SK-N-SH treated with all-trans-retinoic acid at 6 μM for 48 hours (cell line): ENCODE measurements around the gene PCDH15.

Source experiments
- ATAC-seq: fragments of 200-7000 bp; cut with Tn5 transposase; 3 replicates; pipeline ENCODE4 v1.9.1; 2020; ENCODE audit warnings: mild to moderate bottlenecking, moderate library complexity
- ARNTL ChIP-seq: fragments of 450-650 bp; formaldehyde crosslinking; IDR thresholded peaks from 2 replicates; pipeline ENCODE4 v1.5.0; 2020; ENCODE audit warnings: low read depth, mild to moderate bottlenecking, moderate library complexity, borderline replicate concordance
- BACH2 ChIP-seq: fragments of 250-450 bp; sonication (Bioruptor Pico); IDR thresholded peaks from 2 replicates; pipeline ENCODE4 v1.9.0; 2021; ENCODE audit warnings: mild to moderate bottlenecking, borderline replicate concordance
- CSDC2 ChIP-seq: fragments of 250-450 bp; sonication (Bioruptor Pico); IDR thresholded peaks from 2 replicates; pipeline ENCODE4 v1.5.0; 2020; ENCODE audit warnings: mild to moderate bottlenecking, moderate library complexity
- GLIS3 ChIP-seq: fragments of 250-450 bp; sonication (Bioruptor Pico); IDR thresholded peaks from 2 replicates; pipeline ENCODE4 v1.5.0; 2020; ENCODE audit warnings: mild to moderate bottlenecking, moderate library complexity
- OSR1 ChIP-seq: fragments of 250-450 bp; sonication (Bioruptor Pico); IDR thresholded peaks from 2 replicates; pipeline ENCODE4 v1.8.0; 2022; ENCODE audit warnings: moderate library complexity, mild to moderate bottlenecking, inconsistent platforms
- PATZ1 ChIP-seq: fragments of 250-450 bp; sonication (Bioruptor Pico); IDR thresholded peaks from 2 replicates; pipeline ENCODE4 v1.8.0; 2020; ENCODE audit warnings: mild to moderate bottlenecking, moderate library complexity, borderline replicate concordance
- PPARA ChIP-seq: fragments of 250-450 bp; sonication (Bioruptor Pico); IDR thresholded peaks from 2 replicates; pipeline ENCODE4 v1.5.0; 2020; ENCODE audit warnings: mild to moderate bottlenecking, borderline replicate concordance
- RARB ChIP-seq: fragments of 250-450 bp; sonication (Bioruptor Pico); IDR thresholded peaks from 2 replicates; pipeline ENCODE4 v1.8.0; 2021; ENCODE audit warnings: mild to moderate bottlenecking, moderate library complexity
- SNAI2 ChIP-seq: fragments of 250-450 bp; sonication (Bioruptor Pico); IDR thresholded peaks from 2 replicates; pipeline ENCODE4 v1.5.0; 2020; ENCODE audit warnings: mild to moderate bottlenecking, moderate library complexity
- TCF4 ChIP-seq: fragments of 250-450 bp; sonication (Bioruptor Pico); IDR thresholded peaks from 2 replicates; pipeline ENCODE4 v1.8.0; 2021; ENCODE audit warnings: mild to moderate bottlenecking, moderate library complexity, borderline replicate concordance
- TSHZ2 ChIP-seq: fragments of 250-450 bp; sonication (Bioruptor Pico); IDR thresholded peaks from 2 replicates; pipeline ENCODE4 v1.5.0; 2020; ENCODE audit warnings: mild to moderate bottlenecking, moderate library complexity
- ZC3H10 ChIP-seq: fragments of 250-450 bp; sonication (Bioruptor Pico); IDR thresholded peaks from 2 replicates; pipeline ENCODE4 v1.5.1; 2021; ENCODE audit warnings: mild to moderate bottlenecking, moderate library complexity
- ZFP3 ChIP-seq: fragments of 250-450 bp; sonication (Bioruptor Pico); IDR thresholded peaks from 2 replicates; pipeline ENCODE4 v1.5.0; 2020; ENCODE audit warnings: mild to moderate bottlenecking, moderate library complexity
- ZFP30 ChIP-seq: fragments of 450-650 bp; formaldehyde crosslinking; IDR thresholded peaks from 2 replicates; pipeline ENCODE4 v1.5.0; 2022; ENCODE audit warnings: mild to moderate bottlenecking, moderate library complexity
- ZNF565 ChIP-seq: fragments of 450-650 bp; formaldehyde crosslinking; conservative IDR thresholded peaks from 2 replicates; pipeline ENCODE4 v1.5.0; 2020; ENCODE audit warnings: low read depth, mild to moderate bottlenecking, moderate library complexity
- ZNF70 ChIP-seq: fragments of 450-650 bp; formaldehyde crosslinking; IDR thresholded peaks from 2 replicates; pipeline ENCODE4 v1.5.0; 2020; ENCODE audit warnings: mild to moderate bottlenecking, moderate library complexity
- TF ChIP-seq, protein P1 (sequence below): fragments of 250-450 bp; sonication (Bioruptor Pico); IDR thresholded peaks from 2 replicates; pipeline ENCODE4 v1.5.1; 2020; ENCODE audit warnings: low read depth, mild to moderate bottlenecking, moderate library complexity
- TF ChIP-seq, protein P2 (sequence below): fragments of 250-450 bp; sonication (Bioruptor Pico); IDR thresholded peaks from 2 replicates; pipeline ENCODE4 v1.5.1; 2021; ENCODE audit warnings: mild to moderate bottlenecking, moderate library complexity
- TF ChIP-seq, protein P3 (sequence below): fragments of 250-450 bp; sonication (Bioruptor Pico); IDR thresholded peaks from 2 replicates; pipeline ENCODE4 v1.8.0; 2021; ENCODE audit warnings: low read depth, mild to moderate bottlenecking, moderate library complexity, borderline replicate concordance

Gene PCDH15

GRCh38 chr10:54469587-54470323 is 331.3 kb downstream of the PCDH15 start:
- ATAC-seq: peak; percentile 41; the same call in 1 of the 3 replicates
- TF ChIP-seq SNAI2 (CRISPR knock-in tag): no peak
- no peak for TF ChIP-seq ARNTL (CRISPR knock-in tag)
- no peak for TF ChIP-seq GLIS3
- TF ChIP-seq ZFP30: no peak
- TF ChIP-seq ZNF70 (CRISPR knock-in tag): no peak
- no peak for TF ChIP-seq ZC3H10
- no peak for TF ChIP-seq PATZ1
- no peak for TF ChIP-seq CSDC2
- no peak for TF ChIP-seq PPARA (CRISPR knock-in tag)
- no peak for TF ChIP-seq TCF4 (CRISPR knock-in tag)
- TF ChIP-seq, protein P1, sequence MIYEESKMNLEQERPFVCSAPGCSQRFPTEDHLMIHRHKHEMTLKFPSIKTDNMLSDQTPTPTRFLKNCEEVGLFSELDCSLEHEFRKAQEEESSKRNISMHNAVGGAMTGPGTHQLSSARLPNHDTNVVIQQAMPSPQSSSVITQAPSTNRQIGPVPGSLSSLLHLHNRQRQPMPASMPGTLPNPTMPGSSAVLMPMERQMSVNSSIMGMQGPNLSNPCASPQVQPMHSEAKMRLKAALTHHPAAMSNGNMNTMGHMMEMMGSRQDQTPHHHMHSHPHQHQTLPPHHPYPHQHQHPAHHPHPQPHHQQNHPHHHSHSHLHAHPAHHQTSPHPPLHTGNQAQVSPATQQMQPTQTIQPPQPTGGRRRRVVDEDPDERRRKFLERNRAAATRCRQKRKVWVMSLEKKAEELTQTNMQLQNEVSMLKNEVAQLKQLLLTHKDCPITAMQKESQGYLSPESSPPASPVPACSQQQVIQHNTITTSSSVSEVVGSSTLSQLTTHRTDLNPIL (CRISPR knock-in tag): no peak

- TF ChIP-seq TSHZ2 (CRISPR knock-in tag) (no peak), SNAI2 (CRISPR knock-in tag) (no peak), PPARA (CRISPR knock-in tag) (no peak), TCF4 (CRISPR knock-in tag) (no peak), ARNTL (CRISPR knock-in tag) (no peak), OSR1 (CRISPR knock-in tag) (no peak), ZFP3 (CRISPR knock-in tag) (no peak), ZFP30 (no peak), RARB (CRISPR knock-in tag) (no peak), CSDC2 (no peak), GLIS3 (no peak), BACH2 (no peak), PATZ1 (no peak), ZNF565 (CRISPR knock-in tag) (no peak), ZC3H10 (no peak)
- TF ChIP-seq, protein P2, sequence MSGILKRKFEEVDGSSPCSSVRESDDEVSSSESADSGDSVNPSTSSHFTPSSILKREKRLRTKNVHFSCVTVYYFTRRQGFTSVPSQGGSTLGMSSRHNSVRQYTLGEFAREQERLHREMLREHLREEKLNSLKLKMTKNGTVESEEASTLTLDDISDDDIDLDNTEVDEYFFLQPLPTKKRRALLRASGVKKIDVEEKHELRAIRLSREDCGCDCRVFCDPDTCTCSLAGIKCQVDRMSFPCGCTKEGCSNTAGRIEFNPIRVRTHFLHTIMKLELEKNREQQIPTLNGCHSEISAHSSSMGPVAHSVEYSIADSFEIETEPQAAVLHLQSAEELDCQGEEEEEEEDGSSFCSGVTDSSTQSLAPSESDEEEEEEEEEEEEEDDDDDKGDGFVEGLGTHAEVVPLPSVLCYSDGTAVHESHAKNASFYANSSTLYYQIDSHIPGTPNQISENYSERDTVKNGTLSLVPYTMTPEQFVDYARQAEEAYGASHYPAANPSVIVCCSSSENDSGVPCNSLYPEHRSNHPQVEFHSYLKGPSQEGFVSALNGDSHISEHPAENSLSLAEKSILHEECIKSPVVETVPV: no peak
- TF ChIP-seq, protein P3, sequence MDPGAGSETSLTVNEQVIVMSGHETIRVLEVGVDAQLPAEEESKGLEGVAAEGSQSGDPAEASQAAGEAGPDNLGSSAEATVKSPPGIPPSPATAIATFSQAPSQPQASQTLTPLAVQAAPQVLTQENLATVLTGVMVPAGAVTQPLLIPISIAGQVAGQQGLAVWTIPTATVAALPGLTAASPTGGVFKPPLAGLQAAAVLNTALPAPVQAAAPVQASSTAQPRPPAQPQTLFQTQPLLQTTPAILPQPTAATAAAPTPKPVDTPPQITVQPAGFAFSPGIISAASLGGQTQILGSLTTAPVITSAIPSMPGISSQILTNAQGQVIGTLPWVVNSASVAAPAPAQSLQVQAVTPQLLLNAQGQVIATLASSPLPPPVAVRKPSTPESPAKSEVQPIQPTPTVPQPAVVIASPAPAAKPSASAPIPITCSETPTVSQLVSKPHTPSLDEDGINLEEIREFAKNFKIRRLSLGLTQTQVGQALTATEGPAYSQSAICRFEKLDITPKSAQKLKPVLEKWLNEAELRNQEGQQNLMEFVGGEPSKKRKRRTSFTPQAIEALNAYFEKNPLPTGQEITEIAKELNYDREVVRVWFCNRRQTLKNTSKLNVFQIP (CRISPR knock-in tag): no peak
- TF ChIP-seq, protein P1 (CRISPR knock-in tag): no peak
- ATAC-seq: no peak
Observed at GRCh38 chr10:54454271-54454670, 346.8 kb downstream of the PCDH15 start.
